GM10266 (cell line): ENCODE results near the gene CACNB4.

Experiments used
- DNase-seq: peaks from one replicate; pipeline ENCODE4 v3.0.0; 2012; ENCODE audit errors: extremely low spot score
- TF ChIP-seq, protein P1 (sequence below): IDR thresholded peaks from 2 replicates; pipeline ENCODE4 v1.5.1; 2012; ENCODE audit warnings: mild to moderate bottlenecking, low read depth; ENCODE audit not compliant: control insufficient read depth, insufficient read depth; ENCODE audit errors: missing control alignments

The CACNB4 gene

DNA sequence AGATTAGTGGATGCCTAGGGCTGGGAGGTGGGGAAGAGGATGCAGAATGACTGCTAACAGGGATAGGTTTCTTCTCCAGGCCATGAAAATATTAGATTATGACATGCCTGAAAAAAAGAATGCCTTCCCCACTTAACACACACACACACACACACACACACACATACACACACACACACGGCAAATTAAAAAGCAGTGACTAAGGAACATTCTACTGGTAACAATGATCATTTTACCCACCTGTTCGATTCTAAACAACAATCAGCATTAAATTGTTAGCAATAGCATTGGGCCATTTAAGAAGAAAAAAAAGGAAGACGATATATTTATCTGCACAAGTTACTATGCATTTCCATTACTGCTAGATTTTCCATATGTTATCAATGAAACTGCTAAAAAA lies 10.8 kb downstream of the CACNB4 start:
- no peak for DNase-seq
- TF ChIP-seq, protein P1, sequence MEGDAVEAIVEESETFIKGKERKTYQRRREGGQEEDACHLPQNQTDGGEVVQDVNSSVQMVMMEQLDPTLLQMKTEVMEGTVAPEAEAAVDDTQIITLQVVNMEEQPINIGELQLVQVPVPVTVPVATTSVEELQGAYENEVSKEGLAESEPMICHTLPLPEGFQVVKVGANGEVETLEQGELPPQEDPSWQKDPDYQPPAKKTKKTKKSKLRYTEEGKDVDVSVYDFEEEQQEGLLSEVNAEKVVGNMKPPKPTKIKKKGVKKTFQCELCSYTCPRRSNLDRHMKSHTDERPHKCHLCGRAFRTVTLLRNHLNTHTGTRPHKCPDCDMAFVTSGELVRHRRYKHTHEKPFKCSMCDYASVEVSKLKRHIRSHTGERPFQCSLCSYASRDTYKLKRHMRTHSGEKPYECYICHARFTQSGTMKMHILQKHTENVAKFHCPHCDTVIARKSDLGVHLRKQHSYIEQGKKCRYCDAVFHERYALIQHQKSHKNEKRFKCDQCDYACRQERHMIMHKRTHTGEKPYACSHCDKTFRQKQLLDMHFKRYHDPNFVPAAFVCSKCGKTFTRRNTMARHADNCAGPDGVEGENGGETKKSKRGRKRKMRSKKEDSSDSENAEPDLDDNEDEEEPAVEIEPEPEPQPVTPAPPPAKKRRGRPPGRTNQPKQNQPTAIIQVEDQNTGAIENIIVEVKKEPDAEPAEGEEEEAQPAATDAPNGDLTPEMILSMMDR = no peak

DNA sequence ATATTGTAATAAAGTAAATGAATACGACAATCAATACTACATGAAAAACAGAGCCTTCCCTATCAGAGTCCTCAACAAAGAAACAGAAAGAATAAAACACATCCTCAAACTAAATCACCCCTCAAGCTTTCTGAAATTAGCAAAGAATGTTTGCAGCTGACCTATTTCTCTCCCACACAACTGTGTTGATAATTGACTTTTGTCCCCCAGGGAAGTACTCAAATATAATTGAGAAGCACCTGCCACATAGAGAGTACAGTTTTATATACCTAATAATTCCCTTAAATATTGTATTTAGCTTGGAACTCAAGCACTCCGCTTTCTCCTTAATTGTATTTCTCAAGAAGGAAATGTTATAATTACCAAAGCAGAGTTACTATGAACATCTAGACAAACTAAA lies 12.6 kb downstream of the CACNB4 start:
- DNase-seq = no peak
- TF ChIP-seq, protein P1 = no peak

DNA sequence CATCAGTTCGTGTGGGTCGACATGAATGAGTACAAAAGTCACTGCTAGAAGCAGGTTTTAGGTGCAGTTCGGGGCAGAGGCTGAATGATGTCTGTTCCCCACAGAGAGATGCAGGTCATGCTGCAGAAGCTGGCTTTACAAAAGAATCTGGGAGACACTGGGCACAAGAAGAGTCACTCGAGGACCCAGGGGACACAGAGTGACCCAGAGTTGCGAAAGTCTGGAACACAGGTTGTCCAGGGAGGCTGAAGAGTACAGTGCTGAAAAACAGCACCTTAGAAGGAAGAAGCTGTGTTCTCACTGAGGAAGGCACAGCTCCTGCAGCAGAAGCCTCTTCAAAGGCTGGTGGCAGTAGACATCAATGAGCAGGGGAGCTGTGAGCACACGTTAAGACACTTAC lies 14.8 kb downstream of the CACNB4 start:
- DNase-seq = no peak
- TF ChIP-seq, protein P1 = no peak

DNA sequence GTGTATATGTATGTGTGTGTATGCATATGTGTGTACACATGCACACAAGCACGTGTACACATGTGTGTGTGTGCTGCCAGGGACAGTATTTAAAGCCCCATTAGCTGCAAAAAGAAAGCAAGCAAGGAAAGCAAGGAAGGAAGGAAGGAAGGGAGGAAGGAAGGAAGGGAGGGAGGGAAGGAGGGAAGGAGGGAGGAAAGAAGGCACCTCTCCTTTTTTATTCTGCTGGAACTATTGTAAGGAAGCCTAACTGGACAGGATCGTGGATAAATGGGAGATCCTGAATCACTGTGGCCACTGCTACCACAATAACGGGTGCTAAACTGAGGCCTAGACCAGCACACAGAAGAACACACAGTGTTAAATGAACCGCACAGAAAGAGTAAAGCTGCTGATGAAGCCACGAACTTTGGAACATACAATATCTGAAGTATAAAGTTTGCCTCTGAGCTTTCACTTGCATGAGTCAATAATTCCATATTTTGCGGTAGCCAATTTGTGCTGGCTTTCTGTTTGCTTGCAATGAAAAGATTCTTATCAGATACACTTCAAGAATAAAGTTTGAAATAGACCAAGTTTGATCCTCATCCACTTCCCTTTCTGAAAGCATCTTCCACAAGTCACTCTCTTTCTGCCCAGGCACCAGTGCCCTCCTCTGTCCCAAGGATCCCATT lies 15.5 kb downstream of the CACNB4 start:
- no peak for DNase-seq
- TF ChIP-seq, protein P1 = no peak

DNA sequence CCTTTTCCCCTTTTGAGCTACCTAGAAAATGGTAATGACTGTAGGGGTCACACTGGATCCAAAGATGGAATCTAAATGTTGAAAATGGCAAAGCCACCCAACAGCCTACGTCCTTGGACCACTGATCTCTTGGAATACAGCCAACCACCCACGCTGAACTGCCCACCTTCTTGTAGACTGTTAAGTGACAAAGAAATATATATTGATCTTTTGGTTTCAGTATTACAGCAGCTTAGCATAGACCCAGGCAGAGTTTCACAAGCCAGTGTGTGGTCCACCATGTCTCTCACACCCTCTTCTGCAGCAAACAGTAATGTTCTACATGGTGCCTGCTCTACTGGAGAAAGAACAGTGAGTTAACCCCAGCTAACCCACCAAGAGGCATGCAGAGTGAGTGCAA lies 20.2 kb downstream of the CACNB4 start:
- peak; percentile 22 for DNase-seq
- TF ChIP-seq, protein P1 = no peak

DNA sequence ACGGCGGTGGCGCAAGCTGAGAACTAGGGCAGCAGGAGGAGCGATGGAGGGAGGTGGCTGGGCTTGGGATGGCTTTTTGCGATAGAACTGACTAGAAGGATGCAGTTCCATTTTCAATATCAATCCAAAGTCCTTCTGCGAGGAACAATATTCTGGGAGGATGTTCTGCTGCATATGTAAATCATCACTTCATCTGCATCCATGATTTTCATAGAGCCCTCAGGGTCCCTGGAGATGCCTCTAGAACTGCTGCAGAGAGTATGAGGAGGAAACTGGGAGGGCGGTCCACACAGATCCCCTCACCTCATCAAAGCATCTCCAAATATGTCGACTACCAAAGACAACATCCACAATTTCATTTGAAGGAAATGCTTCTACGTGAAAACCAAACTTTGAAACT lies 20.8 kb downstream of the CACNB4 start:
- DNase-seq = no peak
- TF ChIP-seq, protein P1 = no peak

DNA sequence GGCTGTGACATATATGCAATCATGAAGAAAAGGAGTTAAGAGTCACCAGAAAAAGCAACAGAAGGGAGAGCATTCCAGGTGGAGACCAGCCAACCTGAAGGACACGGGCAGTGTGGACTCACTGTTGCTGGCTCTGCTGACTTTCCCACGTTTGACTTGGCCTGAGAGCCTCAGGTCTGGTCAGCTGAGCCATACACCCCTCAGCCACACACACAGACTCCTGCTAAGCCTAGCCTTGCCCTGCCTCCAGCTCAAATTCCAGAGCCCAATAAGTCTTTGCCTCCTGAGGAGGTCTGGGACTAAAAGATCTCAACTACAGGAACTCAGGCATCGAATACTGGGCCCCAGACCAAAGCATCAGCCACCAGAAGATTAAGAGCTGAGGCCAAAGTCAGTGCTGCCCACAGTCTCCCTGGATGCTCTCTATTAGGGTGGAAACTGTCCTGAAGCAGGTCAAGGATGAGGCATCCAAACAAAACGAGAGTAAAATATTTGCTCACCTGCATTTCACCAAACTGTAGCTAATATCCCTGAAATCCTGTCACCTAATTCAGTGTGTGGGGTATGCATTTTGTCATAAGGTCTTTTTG lies 23.3 kb downstream of the CACNB4 start:
- TF ChIP-seq, protein P1 = no peak
- no peak for DNase-seq
